GM12878 (cell line): ENCODE measurements around the gene TTC9C. TPM values are rescaled to one million over a fixed set of nuclear protein-coding genes. Genes with fewer than 3 reads are reported as not detected.

Experiments used
- CBFB ChIP-seq: IDR thresholded peaks from 2 replicates; pipeline ENCODE4 v1.6.1; 2016; ENCODE audit warnings: antibody characterized with exemption, low read depth
- CHD1 ChIP-seq: IDR thresholded peaks from 2 replicates; pipeline ENCODE4 v1.6.1; 2012; ENCODE audit warnings: low read depth, low read length, improper control_type of control experiment
- ESRRA ChIP-seq: IDR thresholded peaks from 2 replicates; pipeline ENCODE4 v1.6.1; 2012; ENCODE audit warnings: mild to moderate bottlenecking, low read length, improper control_type of control experiment
- EZH2 ChIP-seq: IDR thresholded peaks from 2 replicates; pipeline ENCODE4 v1.6.1; 2012; ENCODE audit warnings: low read depth, mild to moderate bottlenecking, control low read depth, inconsistent platforms, low read length, borderline replicate concordance; ENCODE audit not compliant: control insufficient read depth
- FOS ChIP-seq: IDR thresholded peaks from 3 replicates; pipeline ENCODE4 v1.6.1; 2011; ENCODE audit warnings: borderline replicate concordance; ENCODE audit not compliant: insufficient read length; ENCODE audit errors: extremely low read depth
- IRF5 ChIP-seq: fragments of 450-650 bp; IDR thresholded peaks from 2 replicates; pipeline ENCODE4 v1.6.1; 2017; ENCODE audit warnings: borderline replicate concordance
- MEF2A ChIP-seq: IDR thresholded peaks from 2 replicates; pipeline ENCODE4 v1.6.1; 2011; ENCODE audit warnings: low read depth, mild to moderate bottlenecking, low read length, moderate library complexity; ENCODE audit not compliant: insufficient read depth
- MLLT1 ChIP-seq: fragments of 450-650 bp; IDR thresholded peaks from 2 replicates; pipeline ENCODE4 v1.6.1; 2016; ENCODE audit warnings: mild to moderate bottlenecking
- NR2C2 ChIP-seq: IDR thresholded peaks from 2 replicates; pipeline ENCODE4 v1.6.1; 2011; ENCODE audit warnings: borderline replicate concordance, low read depth; ENCODE audit not compliant: control insufficient read depth, insufficient read length
- PBX3 ChIP-seq: IDR thresholded peaks from 2 replicates; pipeline ENCODE4 v1.6.1; 2011; ENCODE audit warnings: mild to moderate bottlenecking, low read depth, low read length, moderate library complexity; ENCODE audit not compliant: insufficient replicate concordance
- RUNX3 ChIP-seq: IDR thresholded peaks from 2 replicates; pipeline ENCODE4 v1.6.1; 2012; ENCODE audit warnings: low read length, inconsistent platforms
- SMAD5 ChIP-seq: IDR thresholded peaks from 2 replicates; pipeline ENCODE4 v1.6.1; 2016; ENCODE audit warnings: antibody characterized with exemption, low read depth
- ZBTB33 ChIP-seq: fragments of 450-650 bp; IDR thresholded peaks from 2 replicates; pipeline ENCODE4 v1.6.1; 2017; ENCODE audit warnings: mild to moderate bottlenecking
- polyA plus RNA-seq, 11 experiments: library from polyadenylated mRNA; depleted of rRNA in 4 of 11; unstranded in 6 of 11; stranded (reverse) in 5 of 11; fragments of >200 nt; fragmentation: Nextera tagmentation in 4 of 11; fragmentation: Illumina TruSeq in 1 of 11; extraction: Ambion mirVana in 4 of 11; extraction: Trizol in 1 of 11; gene quantifications; 1 replicate in 1 of 11; 2 replicates in 10 of 11; pipeline versions ENCODE4 v1.2.1 to v1.2.3, GENCODE V29; 2011 to 2016; ENCODE audit warnings: inconsistent platforms in 2 of 11, missing spikeins in 2 of 11, low read depth in 1 of 11
- total RNA-seq, 4 experiments: library from RNA; depleted of rRNA in 3 of 4; stranded (reverse); fragments of >200 nt in 3 of 4; fragmentation: Illumina TruSeq in 1 of 4; extraction: Trizol in 1 of 4; gene quantifications; 2 replicates each; pipeline versions ENCODE4 v1.2.1 to v1.2.3, GENCODE V29; 2013 to 2021
- TF ChIP-seq, protein P1 (sequence below): fragments of 450-650 bp; IDR thresholded peaks from 2 replicates; pipeline ENCODE4 v1.6.1; 2018; ENCODE audit warnings: borderline replicate concordance, mild to moderate bottlenecking; ENCODE audit not compliant: partially characterized antibody
- TF ChIP-seq, protein P2 (sequence below): fragments of 450-650 bp; IDR thresholded peaks from 2 replicates; pipeline ENCODE4 v1.6.1; 2017; ENCODE audit warnings: mild to moderate bottlenecking, moderate library complexity

Gene TTC9C
- total and polyA plus RNA-seq, 10 of the 15 experiments (the other 5 are each of a cell fraction or from before 2014, with no cell fraction given), result 42.0 to 72.3 (median 50.4) TPM

DNA sequence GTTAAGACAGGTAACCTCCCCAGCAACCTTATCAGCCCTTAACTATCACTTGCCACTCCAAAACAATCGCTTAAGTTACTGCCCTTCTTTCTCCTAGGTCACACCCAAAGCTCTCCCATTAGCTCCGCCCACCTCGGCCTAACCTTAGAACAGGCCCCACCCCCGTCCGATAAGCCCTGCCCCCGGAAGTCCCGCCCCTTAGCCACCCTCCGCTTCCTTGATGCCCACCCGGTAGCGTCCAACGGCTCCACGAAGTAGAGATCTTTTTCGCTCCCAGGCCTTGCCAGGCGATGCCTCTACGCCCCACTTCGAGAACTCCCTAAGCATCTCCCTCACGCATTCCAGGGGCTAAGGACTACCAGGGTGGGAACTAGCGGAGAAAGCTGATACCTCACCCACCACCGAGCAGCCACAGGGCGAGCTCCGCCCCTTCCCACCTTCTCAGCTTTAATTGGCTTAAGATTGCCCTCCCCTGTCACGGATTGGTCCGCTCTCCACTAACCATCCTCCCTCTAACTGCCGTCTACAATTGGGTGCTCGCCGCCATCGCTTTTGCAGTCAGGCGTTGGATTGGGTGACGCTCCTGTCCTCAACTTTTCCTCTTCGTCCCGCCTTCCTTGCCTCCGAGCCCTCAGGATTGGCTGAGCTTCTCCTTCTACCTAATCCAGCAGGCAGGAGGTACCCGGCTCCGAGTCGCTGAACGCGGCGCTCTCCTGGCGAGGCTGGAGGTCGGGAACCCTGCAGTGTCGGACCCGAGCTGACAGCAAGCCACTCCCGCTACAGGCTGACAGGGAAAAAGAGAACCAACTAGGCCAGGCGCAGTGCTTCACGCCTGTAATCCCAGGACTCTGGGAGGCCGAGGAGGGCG is 25.7 kb downstream of the TTC9C start, which contains the start of gene ZBTB3 (continued):
- peak; percentile 89 for TF ChIP-seq FOS
- TF ChIP-seq PBX3, result peak; percentile 95
- TF ChIP-seq RUNX3, result peak; percentile 37; the same call in 1 of the 2 replicates
- no peak for TF ChIP-seq NR2C2
- TF ChIP-seq, protein P1, sequence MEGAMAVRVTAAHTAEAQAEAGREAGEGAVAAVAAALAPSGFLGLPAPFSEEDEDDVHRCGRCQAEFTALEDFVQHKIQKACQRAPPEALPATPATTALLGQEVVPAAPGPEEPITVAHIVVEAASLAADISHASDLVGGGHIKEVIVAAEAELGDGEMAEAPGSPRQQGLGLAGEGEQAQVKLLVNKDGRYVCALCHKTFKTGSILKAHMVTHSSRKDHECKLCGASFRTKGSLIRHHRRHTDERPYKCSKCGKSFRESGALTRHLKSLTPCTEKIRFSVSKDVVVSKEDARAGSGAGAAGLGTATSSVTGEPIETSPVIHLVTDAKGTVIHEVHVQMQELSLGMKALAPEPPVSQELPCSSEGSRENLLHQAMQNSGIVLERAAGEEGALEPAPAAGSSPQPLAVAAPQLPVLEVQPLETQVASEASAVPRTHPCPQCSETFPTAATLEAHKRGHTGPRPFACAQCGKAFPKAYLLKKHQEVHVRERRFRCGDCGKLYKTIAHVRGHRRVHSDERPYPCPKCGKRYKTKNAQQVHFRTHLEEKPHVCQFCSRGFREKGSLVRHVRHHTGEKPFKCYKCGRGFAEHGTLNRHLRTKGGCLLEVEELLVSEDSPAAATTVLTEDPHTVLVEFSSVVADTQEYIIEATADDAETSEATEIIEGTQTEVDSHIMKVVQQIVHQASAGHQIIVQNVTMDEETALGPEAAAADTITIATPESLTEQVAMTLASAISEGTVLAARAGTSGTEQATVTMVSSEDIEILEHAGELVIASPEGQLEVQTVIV, result peak; percentile 82
- TF ChIP-seq CBFB, result peak; percentile 51; the same call in 1 of the 2 replicates
- no peak for TF ChIP-seq IRF5
- TF ChIP-seq, protein P2, sequence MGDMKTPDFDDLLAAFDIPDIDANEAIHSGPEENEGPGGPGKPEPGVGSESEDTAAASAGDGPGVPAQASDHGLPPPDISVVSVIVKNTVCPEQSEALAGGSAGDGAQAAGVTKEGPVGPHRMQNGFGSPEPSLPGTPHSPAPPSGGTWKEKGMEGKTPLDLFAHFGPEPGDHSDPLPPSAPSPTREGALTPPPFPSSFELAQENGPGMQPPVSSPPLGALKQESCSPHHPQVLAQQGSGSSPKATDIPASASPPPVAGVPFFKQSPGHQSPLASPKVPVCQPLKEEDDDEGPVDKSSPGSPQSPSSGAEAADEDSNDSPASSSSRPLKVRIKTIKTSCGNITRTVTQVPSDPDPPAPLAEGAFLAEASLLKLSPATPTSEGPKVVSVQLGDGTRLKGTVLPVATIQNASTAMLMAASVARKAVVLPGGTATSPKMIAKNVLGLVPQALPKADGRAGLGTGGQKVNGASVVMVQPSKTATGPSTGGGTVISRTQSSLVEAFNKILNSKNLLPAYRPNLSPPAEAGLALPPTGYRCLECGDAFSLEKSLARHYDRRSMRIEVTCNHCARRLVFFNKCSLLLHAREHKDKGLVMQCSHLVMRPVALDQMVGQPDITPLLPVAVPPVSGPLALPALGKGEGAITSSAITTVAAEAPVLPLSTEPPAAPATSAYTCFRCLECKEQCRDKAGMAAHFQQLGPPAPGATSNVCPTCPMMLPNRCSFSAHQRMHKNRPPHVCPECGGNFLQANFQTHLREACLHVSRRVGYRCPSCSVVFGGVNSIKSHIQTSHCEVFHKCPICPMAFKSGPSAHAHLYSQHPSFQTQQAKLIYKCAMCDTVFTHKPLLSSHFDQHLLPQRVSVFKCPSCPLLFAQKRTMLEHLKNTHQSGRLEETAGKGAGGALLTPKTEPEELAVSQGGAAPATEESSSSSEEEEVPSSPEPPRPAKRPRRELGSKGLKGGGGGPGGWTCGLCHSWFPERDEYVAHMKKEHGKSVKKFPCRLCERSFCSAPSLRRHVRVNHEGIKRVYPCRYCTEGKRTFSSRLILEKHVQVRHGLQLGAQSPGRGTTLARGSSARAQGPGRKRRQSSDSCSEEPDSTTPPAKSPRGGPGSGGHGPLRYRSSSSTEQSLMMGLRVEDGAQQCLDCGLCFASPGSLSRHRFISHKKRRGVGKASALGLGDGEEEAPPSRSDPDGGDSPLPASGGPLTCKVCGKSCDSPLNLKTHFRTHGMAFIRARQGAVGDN, result peak; percentile 13
- no peak for TF ChIP-seq EZH2
- no peak for TF ChIP-seq MEF2A
- 0 out of 2 replicates have a peak, but pooled peaks have one; percentile 43 for TF ChIP-seq MLLT1
- peak; percentile 92; the same call in 1 of the 2 replicates for TF ChIP-seq SMAD5
- no peak for TF ChIP-seq ESRRA
- no peak for TF ChIP-seq ZBTB33
- TF ChIP-seq CHD1, result no peak
